Measurements from ENCODE around the gene TMEM270.
"Not testable (repeated sequence)": the region's sequence is repeated elsewhere in the genome, so short reads cannot be mapped to it uniquely, and the experiment has no call there.

The TMEM270 gene

DNA sequence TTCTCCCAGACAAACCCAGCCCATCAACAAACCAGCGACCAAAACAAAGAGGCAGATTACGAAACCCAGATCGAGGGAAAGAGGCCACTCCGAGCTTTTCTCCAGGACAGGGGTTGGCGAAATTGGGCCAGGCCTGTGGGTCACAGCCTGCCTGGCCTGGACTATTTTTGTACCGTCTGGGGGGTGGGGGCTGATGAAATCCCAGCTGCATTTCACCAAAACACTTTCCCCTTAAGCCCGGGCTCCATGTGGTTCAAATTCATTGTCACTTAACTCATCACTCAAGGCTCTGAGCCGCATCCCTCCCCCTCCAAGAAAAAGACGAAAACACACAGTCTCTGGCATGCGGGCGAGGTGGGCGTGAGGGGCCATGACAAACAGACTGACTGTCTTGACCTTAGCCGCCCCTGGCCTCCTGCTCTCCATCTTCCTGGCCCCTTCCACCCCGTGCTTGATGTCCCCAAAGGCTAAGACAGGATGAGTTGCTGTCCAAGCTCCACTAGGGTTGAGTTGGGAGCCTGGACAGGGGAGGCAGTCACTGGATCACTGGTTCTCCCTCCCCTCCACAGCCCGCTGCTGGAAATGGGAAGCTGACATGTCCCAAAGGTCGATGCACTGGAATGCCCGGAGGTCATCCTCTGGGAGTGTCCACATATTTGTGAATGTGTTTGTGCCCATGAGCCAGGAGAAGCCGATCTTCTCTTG, 19.2 kb downstream of the TMEM270 start:
- Histone ChIP-seq H3K36me3 (ENCODE audit: control insufficient read depth in 4 of 4, insufficient read depth in 4 of 4, low read length in 3 of 4) (no peaks in the 10 kb centered on the region), H3K27me3 (replicated peaks in 2 of 5; ENCODE audit: control insufficient read depth in 4 of 5, insufficient read depth in 5 of 5, low read length in 4 of 5) (no peaks in the 10 kb centered on the region), H3K9me3 (ENCODE audit: control extremely low read depth in 1 of 5, control insufficient read depth in 4 of 5, insufficient read depth in 2 of 5, low read depth in 1 of 5, low read length in 4 of 5) (no peaks in the 10 kb centered on the region), H3K4me1 (ENCODE audit: control extremely low read depth in 1 of 4, control insufficient read depth in 4 of 4, insufficient read depth in 4 of 4, low read length in 3 of 4) (peaks cover 0 to 7% (median 2%) of the 10 kb centered on the region in 4 experiments), H3K4me3 (ENCODE audit: control insufficient read depth in 1 of 7, extremely low read depth in 1 of 7, insufficient read depth in 4 of 7, low read depth in 2 of 7, low read length in 6 of 7) (no peak overlapping the region), H3K27ac (ENCODE audit: insufficient read depth in 1 of 2, low read depth in 1 of 2, low read length in 2 of 2, poor library complexity in 1 of 2, severe bottlenecking in 2 of 2) (no peak overlapping the region)
- WGBS (ENCODE audit: insufficient coverage) = 94% methylated on average over 12 of the region's 18 CpGs
- no peak for DNase-seq
- POLR2A ChIA-PET = interaction anchor here (0.6 to 1.1 kb wide), 2 partner anchors 10 to 46 kb away, joined by 3 read pairs; no protein-coding TSS in a partner anchor
- CTCF ChIA-PET = interaction anchor here (0.8 to 13.0 kb wide), 10 partner anchors 11 to 145 kb away, joined by 3 to 84 read pairs (median 5); no protein-coding TSS in a partner anchor

DNA sequence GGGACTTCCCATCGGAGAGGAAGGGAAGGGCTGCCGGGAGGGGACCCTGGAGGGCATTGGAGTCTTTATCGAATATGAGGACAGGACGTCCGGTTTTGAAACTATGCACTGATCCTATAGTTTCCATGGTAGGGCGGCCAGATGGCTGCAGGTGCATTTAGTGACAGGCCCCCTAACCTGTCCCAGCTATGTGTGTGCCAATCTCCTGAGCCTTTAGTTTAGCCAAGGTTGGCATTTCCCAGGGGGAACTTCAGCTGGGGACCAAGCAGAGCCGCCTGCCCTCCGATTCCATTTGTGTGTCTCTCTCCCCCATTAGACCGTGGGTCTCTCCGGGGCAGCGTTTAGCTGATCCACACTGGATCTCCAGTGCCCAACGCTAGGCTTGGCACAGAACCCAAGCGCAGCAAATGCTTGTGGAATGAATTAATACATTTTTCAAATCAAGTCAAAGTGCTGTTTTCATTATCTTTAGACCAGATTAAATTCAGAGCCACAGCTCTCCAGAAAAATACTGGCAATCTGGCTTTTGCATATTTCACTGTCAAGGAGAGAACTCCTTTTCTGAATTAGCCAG, 19.9 kb downstream of the TMEM270 start:
- POLR2A ChIA-PET = interaction anchor here (0.6 kb wide), 1 partner anchor 47 kb away, joined by 3 read pairs; no protein-coding TSS in a partner anchor
- no peaks in the 10 kb centered on the region for H3K36me3 ChIP-seq (ENCODE audit: control insufficient read depth in 4 of 4, insufficient read depth in 4 of 4, low read length in 3 of 4)
- peaks cover 0 to 13% (median 3%) of the 10 kb centered on the region in 4 experiments for H3K4me1 ChIP-seq (ENCODE audit: control extremely low read depth in 1 of 4, control insufficient read depth in 4 of 4, insufficient read depth in 4 of 4, low read length in 3 of 4)
- no peaks in the 10 kb centered on the region for H3K27me3 ChIP-seq (replicated peaks in 2 of 5; ENCODE audit: control insufficient read depth in 4 of 5, insufficient read depth in 5 of 5, low read length in 4 of 5)
- DNase-seq = no peak
- no peak overlapping the region for H3K4me3 ChIP-seq (ENCODE audit: control insufficient read depth in 1 of 7, extremely low read depth in 1 of 7, insufficient read depth in 4 of 7, low read depth in 2 of 7, low read length in 6 of 7)
- 97% methylated on average over 8 of the region's 13 CpGs for WGBS (ENCODE audit: insufficient coverage)
- no peak overlapping the region for H3K27ac ChIP-seq (ENCODE audit: insufficient read depth in 1 of 2, low read depth in 1 of 2, low read length in 2 of 2, poor library complexity in 1 of 2, severe bottlenecking in 2 of 2)
- no peaks in the 10 kb centered on the region for H3K9me3 ChIP-seq (ENCODE audit: control extremely low read depth in 1 of 5, control insufficient read depth in 4 of 5, insufficient read depth in 2 of 5, low read depth in 1 of 5, low read length in 4 of 5)
- CTCF ChIA-PET = interaction anchor here (1.2 to 13.0 kb wide), 9 partner anchors 10 to 145 kb away, joined by 4 to 84 read pairs (median 5); no protein-coding TSS in a partner anchor

DNA sequence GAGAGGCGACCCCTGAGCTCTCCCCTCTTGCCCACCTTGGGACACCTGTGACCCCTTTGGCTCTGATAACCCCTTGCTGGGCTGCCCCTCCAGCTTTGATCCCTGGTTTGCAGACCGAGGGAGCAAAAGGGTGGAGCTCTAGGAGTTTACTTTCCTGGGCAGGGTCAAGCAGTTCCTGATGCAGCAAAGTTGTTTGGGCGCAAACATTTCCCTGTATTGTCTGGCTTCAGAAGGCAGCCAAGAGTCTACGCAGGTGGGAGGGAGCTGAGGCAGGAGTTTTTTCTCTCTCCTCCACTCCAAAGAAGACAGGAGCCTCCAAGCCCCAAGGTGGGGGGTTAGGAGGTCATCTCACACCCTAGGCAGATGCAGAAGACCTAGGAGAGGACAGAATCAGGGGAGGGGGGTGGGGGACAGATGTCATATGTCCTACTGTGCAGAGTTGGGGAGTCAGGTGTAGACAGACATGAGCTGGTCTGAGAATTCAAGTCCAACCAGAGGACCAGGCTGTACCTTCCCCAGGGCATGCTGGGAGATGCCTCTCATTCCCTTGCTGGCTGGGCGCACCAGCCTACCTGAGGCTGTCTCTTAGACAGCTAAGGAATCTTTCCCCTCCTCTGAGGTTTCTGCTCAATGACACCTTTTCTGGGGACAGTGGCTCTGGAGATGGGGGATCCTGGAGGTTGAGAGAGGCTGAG, 20.5 kb downstream of the TMEM270 start:
- 97% methylated on average over 3 of the region's 5 CpGs for WGBS (ENCODE audit: insufficient coverage)
- no peak overlapping the region for H3K4me3 ChIP-seq (ENCODE audit: control insufficient read depth in 1 of 7, extremely low read depth in 1 of 7, insufficient read depth in 4 of 7, low read depth in 2 of 7, low read length in 6 of 7)

DNA sequence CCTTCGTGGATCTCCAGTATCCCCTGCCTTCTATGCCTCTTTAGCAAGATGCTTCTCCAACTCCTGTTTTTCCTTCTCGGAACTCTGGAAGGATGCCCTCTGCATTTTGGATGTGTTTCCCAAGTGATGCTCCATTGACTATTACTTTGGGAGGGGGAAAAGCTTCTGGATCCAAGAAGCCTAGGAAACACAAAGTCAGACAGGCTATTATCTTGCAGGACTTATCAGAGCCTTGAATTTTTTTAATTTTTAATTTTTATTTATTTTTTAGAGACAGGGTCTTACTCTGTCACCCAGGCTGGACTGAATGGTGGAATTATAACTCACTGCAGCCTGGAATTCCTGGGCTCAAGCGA, 21.1 kb downstream of the TMEM270 start:
- WGBS (ENCODE audit: insufficient coverage) = 100% methylated on average over 1 of the region's 3 CpGs
- Histone ChIP-seq H3K36me3 (ENCODE audit: control insufficient read depth in 4 of 4, insufficient read depth in 4 of 4, low read length in 3 of 4) (no peaks in the 10 kb centered on the region), H3K4me1 (ENCODE audit: control extremely low read depth in 1 of 4, control insufficient read depth in 4 of 4, insufficient read depth in 4 of 4, low read length in 3 of 4) (peaks cover 0 to 22% (median 15%) of the 10 kb centered on the region in 4 experiments), H3K4me3 (ENCODE audit: control insufficient read depth in 1 of 7, extremely low read depth in 1 of 7, insufficient read depth in 4 of 7, low read depth in 2 of 7, low read length in 6 of 7) (no peak overlapping the region), H3K27ac (ENCODE audit: insufficient read depth in 1 of 2, low read depth in 1 of 2, low read length in 2 of 2, poor library complexity in 1 of 2, severe bottlenecking in 2 of 2) (no peak overlapping the region), H3K27me3 (replicated peaks in 2 of 5; ENCODE audit: control insufficient read depth in 4 of 5, insufficient read depth in 5 of 5, low read length in 4 of 5) (no peaks in the 10 kb centered on the region), H3K9me3 (ENCODE audit: control extremely low read depth in 1 of 5, control insufficient read depth in 4 of 5, insufficient read depth in 2 of 5, low read depth in 1 of 5, low read length in 4 of 5) (no peaks in the 10 kb centered on the region)
- DNase-seq = no peak
- ChIA-PET CTCF (interaction anchor here (0.6 to 13.0 kb wide), 9 partner anchors 9 to 143 kb away, joined by 3 to 84 read pairs (median 8); no protein-coding TSS in a partner anchor), POLR2A (no interaction called here)

More for the DNA sequence above, 20.5 kb downstream of the TMEM270 start:
- DNase-seq = no peak
- H3K27ac ChIP-seq (ENCODE audit: insufficient read depth in 1 of 2, low read depth in 1 of 2, low read length in 2 of 2, poor library complexity in 1 of 2, severe bottlenecking in 2 of 2) = no peak overlapping the region
- H3K9me3 ChIP-seq (ENCODE audit: control extremely low read depth in 1 of 5, control insufficient read depth in 4 of 5, insufficient read depth in 2 of 5, low read depth in 1 of 5, low read length in 4 of 5) = no peaks in the 10 kb centered on the region
- ChIA-PET CTCF (interaction anchor here (0.8 to 13.0 kb wide), 10 partner anchors 10 to 144 kb away, joined by 3 to 84 read pairs (median 6); no protein-coding TSS in a partner anchor), POLR2A (no interaction called here)
- H3K27me3 ChIP-seq (replicated peaks in 2 of 5; ENCODE audit: control insufficient read depth in 4 of 5, insufficient read depth in 5 of 5, low read length in 4 of 5) = no peaks in the 10 kb centered on the region
- H3K36me3 ChIP-seq (ENCODE audit: control insufficient read depth in 4 of 4, insufficient read depth in 4 of 4, low read length in 3 of 4) = no peaks in the 10 kb centered on the region
- H3K4me1 ChIP-seq (ENCODE audit: control extremely low read depth in 1 of 4, control insufficient read depth in 4 of 4, insufficient read depth in 4 of 4, low read length in 3 of 4) = peaks cover 0 to 17% (median 10%) of the 10 kb centered on the region in 4 experiments

DNA sequence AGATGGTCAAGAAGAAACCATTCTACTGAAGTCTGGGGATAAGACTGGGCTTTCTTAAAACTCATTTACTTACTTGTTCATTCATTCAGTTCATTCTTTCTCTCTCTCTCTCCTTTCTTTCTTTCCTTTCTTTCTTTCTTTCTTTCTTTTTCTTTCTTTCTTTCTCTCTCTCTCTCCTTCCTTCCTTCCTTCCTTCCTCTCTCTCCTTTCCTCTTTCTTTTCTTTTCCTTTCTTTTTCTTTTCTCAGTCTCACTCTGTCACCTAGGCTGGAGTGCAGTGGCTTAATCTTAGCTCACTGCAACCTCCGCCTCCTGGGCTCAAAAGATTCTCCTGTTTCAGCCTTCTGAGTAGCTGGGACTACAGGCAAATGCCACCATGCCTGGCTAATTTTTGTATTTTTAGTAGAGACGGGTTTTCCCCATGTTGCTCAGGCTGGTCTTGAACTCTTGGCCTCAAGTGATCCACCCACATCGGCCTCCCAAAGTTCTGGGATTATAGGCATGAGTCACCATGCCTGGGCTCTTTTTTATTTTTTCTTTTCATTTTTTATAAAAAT, 24.0 kb downstream of the TMEM270 start:
- H3K4me1 ChIP-seq (ENCODE audit: control extremely low read depth in 1 of 4, control insufficient read depth in 4 of 4, insufficient read depth in 4 of 4, low read length in 3 of 4) = peaks cover 0 to 42% (median 26%) of the 10 kb centered on the region in 4 experiments
- WGBS (ENCODE audit: insufficient coverage) = 100% methylated on average over 2 of the region's 3 CpGs
- H3K9me3 ChIP-seq (ENCODE audit: control extremely low read depth in 1 of 5, control insufficient read depth in 4 of 5, insufficient read depth in 2 of 5, low read depth in 1 of 5, low read length in 4 of 5); H3K36me3 ChIP-seq (ENCODE audit: control insufficient read depth in 4 of 4, insufficient read depth in 4 of 4, low read length in 3 of 4); H3K4me3 ChIP-seq (ENCODE audit: control insufficient read depth in 1 of 7, extremely low read depth in 1 of 7, insufficient read depth in 4 of 7, low read depth in 2 of 7, low read length in 6 of 7); H3K27me3 ChIP-seq (replicated peaks in 2 of 5; ENCODE audit: control insufficient read depth in 4 of 5, insufficient read depth in 5 of 5, low read length in 4 of 5); H3K27ac ChIP-seq (ENCODE audit: insufficient read depth in 1 of 2, low read depth in 1 of 2, low read length in 2 of 2, poor library complexity in 1 of 2, severe bottlenecking in 2 of 2): not testable (repeated sequence)
- CTCF ChIA-PET = interaction anchor here (0.9 to 13.0 kb wide), 8 partner anchors 20 to 183 kb away, joined by 3 to 84 read pairs (median 3); no protein-coding TSS in a partner anchor
- POLR2A ChIA-PET = interaction anchor here (0.6 to 3.6 kb wide), 2 partner anchors 94 to 141 kb away, joined by 3 to 30 read pairs; no protein-coding TSS in a partner anchor
- DNase-seq = peak in 1 of 3 donors; percentile 13

DNA sequence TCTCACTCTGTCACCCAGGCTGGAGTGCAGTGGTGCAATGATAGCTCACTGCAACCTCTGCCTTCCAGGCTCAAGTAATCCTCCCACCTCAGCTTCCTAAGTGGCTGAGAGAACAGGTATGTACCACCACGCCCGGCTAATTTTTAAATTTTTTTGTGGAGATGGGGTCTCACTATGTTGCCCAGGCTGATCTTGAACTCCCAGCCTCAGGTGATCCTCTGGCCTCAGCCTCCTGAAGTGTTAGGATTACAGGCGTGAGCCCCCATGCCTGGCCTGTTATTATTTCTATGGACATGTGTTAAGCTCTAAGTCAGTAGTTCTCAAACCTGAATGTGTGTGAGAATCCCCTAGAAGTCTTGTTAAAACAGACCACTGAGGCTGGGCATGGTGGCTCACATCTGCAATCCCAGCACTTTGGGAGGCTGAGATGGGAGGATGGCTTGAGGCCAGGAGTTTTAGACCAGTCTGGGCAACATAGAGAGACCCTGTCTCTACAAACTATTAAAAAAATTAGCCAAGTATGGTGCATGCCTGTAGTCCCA, 24.5 kb downstream of the TMEM270 start:
- H3K27ac ChIP-seq (ENCODE audit: insufficient read depth in 1 of 2, low read depth in 1 of 2, low read length in 2 of 2, poor library complexity in 1 of 2, severe bottlenecking in 2 of 2) = peak overlapping the region; percentile 66 to 87
- no peak overlapping the region for H3K4me3 ChIP-seq (ENCODE audit: control insufficient read depth in 1 of 7, extremely low read depth in 1 of 7, insufficient read depth in 4 of 7, low read depth in 2 of 7, low read length in 6 of 7)
- DNase-seq = no peak
- POLR2A ChIA-PET = interaction anchor here (0.5 to 3.6 kb wide), 6 partner anchors 90 to 316 kb away, joined by 3 to 30 read pairs (median 4); no protein-coding TSS in a partner anchor
- no peaks in the 10 kb centered on the region for H3K36me3 ChIP-seq (ENCODE audit: control insufficient read depth in 4 of 4, insufficient read depth in 4 of 4, low read length in 3 of 4)
- CTCF ChIA-PET = interaction anchor here (0.6 to 13.0 kb wide), 12 partner anchors 23 to 144 kb away, joined by 3 to 84 read pairs (median 3); no protein-coding TSS in a partner anchor
- no peaks in the 10 kb centered on the region for H3K27me3 ChIP-seq (replicated peaks in 2 of 5; ENCODE audit: control insufficient read depth in 4 of 5, insufficient read depth in 5 of 5, low read length in 4 of 5)
- H3K4me1 ChIP-seq (ENCODE audit: control extremely low read depth in 1 of 4, control insufficient read depth in 4 of 4, insufficient read depth in 4 of 4, low read length in 3 of 4) = peaks cover 0 to 47% (median 30%) of the 10 kb centered on the region in 4 experiments
- H3K9me3 ChIP-seq (ENCODE audit: control extremely low read depth in 1 of 5, control insufficient read depth in 4 of 5, insufficient read depth in 2 of 5, low read depth in 1 of 5, low read length in 4 of 5) = no peaks in the 10 kb centered on the region
- no CpG with 5 or more reads among the region's 3 CpGs for WGBS (ENCODE audit: insufficient coverage)
